Liver (tissue), 9 donors: ENCODE results near the gene ALDH8A1. TPM values are rescaled to one million over a fixed set of nuclear protein-coding genes. Genes with fewer than 3 reads are reported as not detected.
A peak's percentile ranks its signal among the peaks of the same experiment; 100 is the strongest.

Source experiments
- DNase-seq: peaks from one replicate; pipeline ENCODE4 v3.0.0-alpha.2; 2017; ENCODE audit warnings: low spot score
- H3K27ac ChIP-seq, 2 donors: one replicate each; pipeline ENCODE4 v1.7.0; 2013; ENCODE audit warnings: inconsistent platforms in 2 of 2, low read length in 2 of 2, control low read depth in 1 of 2, low read depth in 1 of 2, mild to moderate bottlenecking in 1 of 2
- H3K27me3 ChIP-seq, 4 donors: one replicate each; pipeline versions ENCODE4 v1.6.1 to v1.7.0; 2013; ENCODE audit warnings: low read length in 3 of 4, inconsistent platforms in 1 of 4, mild to moderate bottlenecking in 1 of 4, moderate library complexity in 1 of 4; ENCODE audit not compliant: control insufficient read depth in 4 of 4, insufficient read depth in 4 of 4
- H3K36me3 ChIP-seq, 4 donors: one replicate each; pipeline versions ENCODE4 v1.6.1 to v1.7.0; 2013; ENCODE audit warnings: low read length in 3 of 4, mild to moderate bottlenecking in 3 of 4, low read depth in 1 of 4, moderate library complexity in 1 of 4; ENCODE audit not compliant: control insufficient read depth in 4 of 4, insufficient read depth in 3 of 4
- H3K4me1 ChIP-seq, 4 donors: one replicate each; pipeline versions ENCODE4 v1.6.1 to v1.7.0; 2013; ENCODE audit warnings: low read length in 3 of 4, mild to moderate bottlenecking in 3 of 4, moderate library complexity in 1 of 4; ENCODE audit not compliant: control insufficient read depth in 4 of 4, insufficient read depth in 4 of 4
- H3K4me3 ChIP-seq, 3 donors: one replicate each; pipeline versions ENCODE4 v1.6.1 to v1.7.0; 2013; ENCODE audit warnings: low read length in 3 of 3, control low read depth in 1 of 3, low read depth in 1 of 3, mild to moderate bottlenecking in 1 of 3
- H3K9ac ChIP-seq, 2 donors: one replicate each; pipeline ENCODE4 v1.7.0; 2013; ENCODE audit warnings: low read length in 2 of 2, mild to moderate bottlenecking in 2 of 2, moderate library complexity in 2 of 2, control low read depth in 1 of 2, low read depth in 1 of 2
- H3K9me3 ChIP-seq, 4 donors: one replicate each; pipeline versions ENCODE4 v1.6.1 to v1.7.0; 2013; ENCODE audit warnings: low read length in 3 of 4; ENCODE audit not compliant: control insufficient read depth in 4 of 4
- EGR1 ChIP-seq, 2 donors: IDR thresholded peaks; 2 replicates each; pipeline ENCODE4 v1.6.1; 2016 to 2018; ENCODE audit warnings: antibody characterized with exemption in 2 of 2, low read depth in 2 of 2
- GABPA ChIP-seq, 2 donors: IDR thresholded peaks in 1 of 2; conservative IDR thresholded peaks in 1 of 2; 2 replicates each; pipeline ENCODE4 v1.6.1; 2016; ENCODE audit warnings: antibody characterized with exemption in 2 of 2, mild to moderate bottlenecking in 1 of 2, moderate library complexity in 1 of 2
- RXRA ChIP-seq, 2 donors: IDR thresholded peaks; 2 replicates each; pipeline ENCODE4 v1.6.1; 2017 to 2018; ENCODE audit warnings: antibody characterized with exemption in 2 of 2, mild to moderate bottlenecking in 1 of 2
- YY1 ChIP-seq: IDR thresholded peaks from 2 replicates; pipeline ENCODE4 v1.6.1; 2016; ENCODE audit warnings: antibody characterized with exemption, mild to moderate bottlenecking
- WGBS: extraction: QIAGEN DNeasy Blood & Tissue Kit; methylation state at CpG from one replicate; pipeline ENCODE4 v1.1.7; 2013; 5-methylcytosine and 5-hydroxymethylcytosine counted together
- polyA plus RNA-seq, 2 donors: library from polyadenylated mRNA; stranded (reverse) in 1 of 2; unstranded in 1 of 2; fragments of 200-250 nt in 1 of 2; fragments of >200 nt in 1 of 2; fragmentation: Nextera tagmentation in 1 of 2; extraction: Ambion mirVana in 1 of 2; gene quantifications; one replicate each; pipeline versions ENCODE4 v1.2.1 to v1.2.3, GENCODE V29; 2013 to 2015
- total RNA-seq, 2 donors: library from RNA; depleted of rRNA; stranded (reverse); fragments of >200 nt; gene quantifications; one replicate each; pipeline ENCODE4 v1.2.3, GENCODE V29; 2014
- TF ChIP-seq, protein P1 (sequence below): IDR thresholded peaks from 2 replicates; pipeline ENCODE4 v1.6.1; 2016; ENCODE audit warnings: antibody characterized with exemption
- TF ChIP-seq, protein P2 (sequence below): IDR thresholded peaks from 2 replicates; pipeline ENCODE4 v1.6.1; 2016; ENCODE audit warnings: antibody characterized with exemption, mild to moderate bottlenecking
- donor health status: healthy.
- donor health status: healthy.
- donor health status: healthy.
- donor health status: healthy.
- donor health status: healthy.

The ALDH8A1 gene
- total and polyA plus RNA-seq, 4 donors, result 73.0 to 255 (median 107) TPM

- Histone ChIP-seq H3K36me3 (no peaks in the 10 kb centered on the region), H3K4me3 (no peak overlapping the region), H3K9ac (no peak overlapping the region), H3K27ac (no peak overlapping the region), H3K27me3 (no peaks in the 10 kb centered on the region), H3K9me3 (no peaks in the 10 kb centered on the region), H3K4me1 (peaks cover 0 to 6% (median 2%) of the 10 kb centered on the region in 4 donors)
- DNase-seq, result no peak
- 92% methylated on average over 4 of the region's 4 CpGs for WGBS
- TF ChIP-seq YY1 (peak; percentile 18), RXRA (IDR thresholded peaks at IDR 0.05) (no peak)
Measured at GRCh38 chr6:134875367-134875766, 74.5 kb downstream of the ALDH8A1 start.

GRCh38 chr6:134873500-134874388, 76.2 kb downstream of the ALDH8A1 start:
- peak overlapping the region in 1 of 2 donors; percentile 11 for H3K27ac ChIP-seq
- H3K9ac ChIP-seq, result no peak overlapping the region
- peak; percentile 24 for TF ChIP-seq YY1
- TF ChIP-seq EGR1 (IDR thresholded peaks at IDR 0.05; ENCODE audit: low read depth in 2 of 2), result no peak
- TF ChIP-seq, protein P1, sequence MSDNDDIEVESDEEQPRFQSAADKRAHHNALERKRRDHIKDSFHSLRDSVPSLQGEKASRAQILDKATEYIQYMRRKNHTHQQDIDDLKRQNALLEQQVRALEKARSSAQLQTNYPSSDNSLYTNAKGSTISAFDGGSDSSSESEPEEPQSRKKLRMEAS, result no peak
- no peak overlapping the region for H3K4me3 ChIP-seq
- H3K9me3 ChIP-seq, result no peaks in the 10 kb centered on the region
- no peak for DNase-seq
- H3K27me3 ChIP-seq, result no peaks in the 10 kb centered on the region
- H3K36me3 ChIP-seq, result no peaks in the 10 kb centered on the region
- WGBS, result 72% methylated on average over 7 of the region's 7 CpGs
- H3K4me1 ChIP-seq, result peaks cover 0 to 6% (median 2%) of the 10 kb centered on the region in 4 donors

GRCh38 chr6:134870677-134871498, 79.0 kb downstream of the ALDH8A1 start:
- TF ChIP-seq GABPA (IDR thresholded peaks at IDR 0.05 in 1 of 2, conservative IDR thresholded peaks at IDR 0.05 in 1 of 2), result no peak
- TF ChIP-seq, protein P2, sequence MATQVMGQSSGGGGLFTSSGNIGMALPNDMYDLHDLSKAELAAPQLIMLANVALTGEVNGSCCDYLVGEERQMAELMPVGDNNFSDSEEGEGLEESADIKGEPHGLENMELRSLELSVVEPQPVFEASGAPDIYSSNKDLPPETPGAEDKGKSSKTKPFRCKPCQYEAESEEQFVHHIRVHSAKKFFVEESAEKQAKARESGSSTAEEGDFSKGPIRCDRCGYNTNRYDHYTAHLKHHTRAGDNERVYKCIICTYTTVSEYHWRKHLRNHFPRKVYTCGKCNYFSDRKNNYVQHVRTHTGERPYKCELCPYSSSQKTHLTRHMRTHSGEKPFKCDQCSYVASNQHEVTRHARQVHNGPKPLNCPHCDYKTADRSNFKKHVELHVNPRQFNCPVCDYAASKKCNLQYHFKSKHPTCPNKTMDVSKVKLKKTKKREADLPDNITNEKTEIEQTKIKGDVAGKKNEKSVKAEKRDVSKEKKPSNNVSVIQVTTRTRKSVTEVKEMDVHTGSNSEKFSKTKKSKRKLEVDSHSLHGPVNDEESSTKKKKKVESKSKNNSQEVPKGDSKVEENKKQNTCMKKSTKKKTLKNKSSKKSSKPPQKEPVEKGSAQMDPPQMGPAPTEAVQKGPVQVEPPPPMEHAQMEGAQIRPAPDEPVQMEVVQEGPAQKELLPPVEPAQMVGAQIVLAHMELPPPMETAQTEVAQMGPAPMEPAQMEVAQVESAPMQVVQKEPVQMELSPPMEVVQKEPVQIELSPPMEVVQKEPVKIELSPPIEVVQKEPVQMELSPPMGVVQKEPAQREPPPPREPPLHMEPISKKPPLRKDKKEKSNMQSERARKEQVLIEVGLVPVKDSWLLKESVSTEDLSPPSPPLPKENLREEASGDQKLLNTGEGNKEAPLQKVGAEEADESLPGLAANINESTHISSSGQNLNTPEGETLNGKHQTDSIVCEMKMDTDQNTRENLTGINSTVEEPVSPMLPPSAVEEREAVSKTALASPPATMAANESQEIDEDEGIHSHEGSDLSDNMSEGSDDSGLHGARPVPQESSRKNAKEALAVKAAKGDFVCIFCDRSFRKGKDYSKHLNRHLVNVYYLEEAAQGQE, result no peak
- no peaks in the 10 kb centered on the region for H3K9me3 ChIP-seq
- H3K36me3 ChIP-seq, result no peaks in the 10 kb centered on the region
- no peak overlapping the region for H3K27ac ChIP-seq
- no peak overlapping the region for H3K9ac ChIP-seq
- H3K4me1 ChIP-seq, result peaks cover 0 to 6% (median 2%) of the 10 kb centered on the region in 4 donors
- DNase-seq, result no peak
- WGBS, result 86% methylated on average over 9 of the region's 9 CpGs
- no peaks in the 10 kb centered on the region for H3K27me3 ChIP-seq
- no peak overlapping the region for H3K4me3 ChIP-seq
